A549 (cell line): ENCODE measurements around the gene PDE8A.

Source experiments
- CTCF ChIP-seq: fragments of >200 bp; sonication (Bioruptor Twin); formaldehyde crosslinking; IDR thresholded peaks from 3 replicates; pipeline ENCODE4 v1.5.1; 2016
- EP300 ChIP-seq, 2 experiments: fragments of >200 bp; sonication (Bioruptor Twin); formaldehyde crosslinking; IDR thresholded peaks; 2 replicates in 1 of 2; 3 replicates in 1 of 2; pipeline ENCODE4 v1.6.1; 2016 to 2017
- FOXS1 ChIP-seq: fragments of 250-450 bp; sonication (Bioruptor Pico); IDR thresholded peaks from 2 replicates; pipeline ENCODE4 v1.5.0; 2020; ENCODE audit warnings: mild to moderate bottlenecking, moderate library complexity
- JUNB ChIP-seq: fragments of >200 bp; sonication (Bioruptor Twin); formaldehyde crosslinking; IDR thresholded peaks from 2 replicates; pipeline ENCODE4 v1.6.1; 2016
- KDM1A ChIP-seq: fragments of 200-600 bp; sonication (generic); IDR thresholded peaks from 2 replicates; pipeline ENCODE4 v1.6.1; 2016; ENCODE audit warnings: low read depth, mild to moderate bottlenecking
- POLR2A ChIP-seq: IDR thresholded peaks from 2 replicates; pipeline ENCODE4 v1.6.1; 2012; ENCODE audit warnings: mild to moderate bottlenecking, low read length
- REST ChIP-seq: fragments of 200-600 bp; sonication (generic); IDR thresholded peaks from 2 replicates; pipeline ENCODE4 v1.6.1; 2016; ENCODE audit warnings: antibody characterized with exemption, mild to moderate bottlenecking, moderate library complexity
- RFX5 ChIP-seq: fragments of 450-650 bp; IDR thresholded peaks from 2 replicates; pipeline ENCODE4 v1.7.1; 2014; ENCODE audit warnings: antibody characterized with exemption, mild to moderate bottlenecking, moderate library complexity
- SMC3 ChIP-seq: fragments of >200 bp; sonication (Bioruptor Twin); formaldehyde crosslinking; IDR thresholded peaks from 3 replicates; pipeline ENCODE4 v1.6.1; 2018; ENCODE audit warnings: inconsistent platforms
- TF ChIP-seq, protein P1 (sequence below): IDR thresholded peaks from 2 replicates; pipeline ENCODE4 v1.6.1; 2012
- TF ChIP-seq, protein P2 (sequence below): fragments of 250-450 bp; sonication (Bioruptor Pico); IDR thresholded peaks from 2 replicates; pipeline ENCODE4 v1.5.0; 2021; ENCODE audit warnings: mild to moderate bottlenecking, moderate library complexity, borderline replicate concordance

- TF ChIP-seq KDM1A, result no peak
- TF ChIP-seq, protein P1, sequence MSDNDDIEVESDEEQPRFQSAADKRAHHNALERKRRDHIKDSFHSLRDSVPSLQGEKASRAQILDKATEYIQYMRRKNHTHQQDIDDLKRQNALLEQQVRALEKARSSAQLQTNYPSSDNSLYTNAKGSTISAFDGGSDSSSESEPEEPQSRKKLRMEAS, result no peak
- TF ChIP-seq EP300 (IDR thresholded peaks at IDR 0.05), result no peak
- no peak for TF ChIP-seq CTCF
- no peak for TF ChIP-seq JUNB
- no peak for TF ChIP-seq RFX5
- no peak for TF ChIP-seq FOXS1 (CRISPR knock-in tag)
- no peak for TF ChIP-seq REST
- no peak for TF ChIP-seq SMC3
- TF ChIP-seq POLR2A, result no peak
- TF ChIP-seq, protein P2, sequence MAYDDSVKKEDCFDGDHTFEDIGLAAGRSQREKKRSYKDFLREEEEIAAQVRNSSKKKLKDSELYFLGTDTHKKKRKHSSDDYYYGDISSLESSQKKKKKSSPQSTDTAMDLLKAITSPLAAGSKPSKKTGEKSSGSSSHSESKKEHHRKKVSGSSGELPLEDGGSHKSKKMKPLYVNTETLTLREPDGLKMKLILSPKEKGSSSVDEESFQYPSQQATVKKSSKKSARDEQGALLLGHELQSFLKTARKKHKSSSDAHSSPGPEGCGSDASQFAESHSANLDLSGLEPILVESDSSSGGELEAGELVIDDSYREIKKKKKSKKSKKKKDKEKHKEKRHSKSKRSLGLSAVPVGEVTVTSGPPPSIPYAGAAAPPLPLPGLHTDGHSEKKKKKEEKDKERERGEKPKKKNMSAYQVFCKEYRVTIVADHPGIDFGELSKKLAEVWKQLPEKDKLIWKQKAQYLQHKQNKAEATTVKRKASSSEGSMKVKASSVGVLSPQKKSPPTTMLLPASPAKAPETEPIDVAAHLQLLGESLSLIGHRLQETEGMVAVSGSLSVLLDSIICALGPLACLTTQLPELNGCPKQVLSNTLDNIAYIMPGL (CRISPR knock-in tag), result no peak
These were observed 12.4 kb upstream of the PDE8A start for GRCh38 chr15:84969257-84969656.
